ENCODE measurements around the gene STK11IP. TPM values are rescaled to one million over a fixed set of nuclear protein-coding genes. Genes with fewer than 3 reads are reported as not detected.
A peak's percentile ranks its signal among the peaks of the same experiment; 100 is the strongest.

Gene STK11IP
- total RNA-seq, 2 experiments from 2014 or later, result 23.9 to 27.2 TPM

DNA sequence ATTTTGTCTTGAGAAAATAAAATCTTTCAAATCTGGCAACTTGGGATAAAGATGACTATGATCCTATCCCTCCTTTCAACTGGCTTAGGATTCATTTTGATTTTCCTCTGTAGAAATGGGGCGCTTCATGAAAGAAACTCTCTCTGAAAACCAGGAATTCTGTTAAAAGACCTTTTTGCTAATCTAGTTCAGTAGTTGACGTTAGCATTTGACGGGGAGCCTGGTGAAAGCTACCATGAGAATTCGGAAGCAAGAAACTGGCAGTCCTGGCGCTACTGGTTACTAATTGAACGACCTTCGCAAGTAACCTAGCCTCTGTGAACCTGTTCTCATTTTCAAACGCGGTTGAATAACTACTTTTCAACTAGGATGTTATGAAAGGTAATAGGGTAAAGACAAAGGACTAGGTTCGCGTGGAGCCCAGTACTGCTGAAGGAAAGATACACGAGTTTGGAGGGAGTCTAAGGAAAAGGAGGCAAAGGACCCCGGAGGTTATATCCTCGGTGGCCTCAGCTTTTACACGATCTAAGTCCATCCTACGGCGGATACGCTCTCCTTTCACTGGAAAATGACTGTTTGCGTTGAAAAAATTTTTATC is 604 bp upstream of the STK11IP start:
- Mint-ChIP-seq H3K27ac (peak overlapping the region; percentile 94), H3K4me1 (ENCODE audit: low read depth) (peaks cover 24% of the 10 kb centered on the region), H3K36me3 (ENCODE audit: low read depth) (peaks cover 33% of the 10 kb centered on the region), H3K4me3 (peak overlapping the region; percentile 98), H3K9me3 (no peaks in the 10 kb centered on the region), H3K27me3 (peaks cover 13% of the 10 kb centered on the region)
- DNase-seq (peak in 1 of 14 experiments; percentile 6), ATAC-seq (ENCODE audit: poor library complexity) (peak; percentile 5)
- ChIA-PET POLR2A (interaction anchor here (0.7 to 2.1 kb wide), 7 partner anchors 26 to 938 kb away, joined by 3 to 16 read pairs (median 3); partner anchors contain the start of genes BCS1L, CHPF, DNPEP and OBSL1), CTCF (interaction anchor here (1.1 to 2.8 kb wide), 8 partner anchors 37 to 617 kb away, joined by 3 to 8 read pairs (median 4); partner anchors contain the start of gene GMPPA)
- no peaks in the 10 kb centered on the region for H3K27me3 ChIP-seq (ENCODE audit: control insufficient read depth in 1 of 2, insufficient read depth in 2 of 2, low read length in 2 of 2)
- intact Hi-C loops (cut with DNase I, micrococcal nuclease), result loop anchor here (1.0 to 10.0 kb wide), 7 partner anchors 45 to 885 kb away; partner anchors contain the start of genes CHPF (in 1 of the 2), CNPPD1 (in 1 of the 2), RETREG2 (in 1 of the 2) and SLC23A3 (in 1 of the 2)
- peak overlapping the region; percentile 73 for H3K4me3 ChIP-seq (ENCODE audit: low read length)
- peak overlapping the region; percentile 70 to 79 for H3K27ac ChIP-seq (ENCODE audit: low read depth in 1 of 2, low read length in 2 of 2)
- H3K36me3 ChIP-seq (ENCODE audit: insufficient read depth, low read length), result peaks cover 13% of the 10 kb centered on the region
- TF ChIP-seq, protein P1, sequence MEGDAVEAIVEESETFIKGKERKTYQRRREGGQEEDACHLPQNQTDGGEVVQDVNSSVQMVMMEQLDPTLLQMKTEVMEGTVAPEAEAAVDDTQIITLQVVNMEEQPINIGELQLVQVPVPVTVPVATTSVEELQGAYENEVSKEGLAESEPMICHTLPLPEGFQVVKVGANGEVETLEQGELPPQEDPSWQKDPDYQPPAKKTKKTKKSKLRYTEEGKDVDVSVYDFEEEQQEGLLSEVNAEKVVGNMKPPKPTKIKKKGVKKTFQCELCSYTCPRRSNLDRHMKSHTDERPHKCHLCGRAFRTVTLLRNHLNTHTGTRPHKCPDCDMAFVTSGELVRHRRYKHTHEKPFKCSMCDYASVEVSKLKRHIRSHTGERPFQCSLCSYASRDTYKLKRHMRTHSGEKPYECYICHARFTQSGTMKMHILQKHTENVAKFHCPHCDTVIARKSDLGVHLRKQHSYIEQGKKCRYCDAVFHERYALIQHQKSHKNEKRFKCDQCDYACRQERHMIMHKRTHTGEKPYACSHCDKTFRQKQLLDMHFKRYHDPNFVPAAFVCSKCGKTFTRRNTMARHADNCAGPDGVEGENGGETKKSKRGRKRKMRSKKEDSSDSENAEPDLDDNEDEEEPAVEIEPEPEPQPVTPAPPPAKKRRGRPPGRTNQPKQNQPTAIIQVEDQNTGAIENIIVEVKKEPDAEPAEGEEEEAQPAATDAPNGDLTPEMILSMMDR (IDR thresholded peaks at IDR 0.05), result no peak
- no peaks in the 10 kb centered on the region for H3K9me3 ChIP-seq (ENCODE audit: control insufficient read depth in 1 of 2, insufficient read depth in 1 of 2, low read length in 2 of 2)
- peaks cover 13% of the 10 kb centered on the region for H3K4me1 ChIP-seq (ENCODE audit: insufficient read depth, low read length)

DNA sequence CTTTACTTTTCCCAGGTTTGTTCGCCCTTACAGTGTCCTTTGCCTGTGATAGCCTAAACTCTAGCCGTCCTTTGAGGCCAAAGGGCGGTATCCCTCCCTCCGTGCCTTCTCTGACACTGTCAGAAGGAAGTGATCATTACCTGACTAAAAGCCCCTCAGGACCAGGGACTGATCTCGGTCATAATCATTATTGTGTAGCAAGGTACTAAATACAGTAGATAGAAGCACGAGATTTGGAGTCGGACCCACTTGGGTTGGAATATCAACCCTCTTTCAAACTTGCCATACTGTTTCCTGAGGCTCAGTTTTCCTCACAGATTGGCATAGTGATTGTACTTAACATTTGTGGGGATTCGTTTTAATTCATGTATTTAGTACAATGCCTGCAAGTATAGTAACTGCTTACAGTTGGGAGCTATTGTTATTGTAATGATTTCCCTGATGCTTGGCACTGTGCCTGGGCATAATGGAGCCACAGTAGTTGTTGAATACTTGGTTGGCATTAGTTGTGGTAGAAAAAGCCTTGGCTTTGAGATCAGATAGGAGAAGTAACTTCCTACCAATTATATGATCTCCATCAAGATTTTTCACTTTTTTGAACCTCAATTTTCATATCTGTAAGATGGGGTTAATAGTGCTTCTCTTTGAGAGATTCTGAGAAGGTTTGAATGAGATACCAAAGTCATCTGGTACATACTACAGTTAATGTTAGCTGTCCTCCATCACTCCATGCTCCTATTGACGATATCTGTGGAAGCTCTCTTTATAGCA is 836 bp downstream of the STK11IP start:
- H3K36me3 Mint-ChIP-seq (ENCODE audit: low read depth), result peaks cover 46% of the 10 kb centered on the region
- no peaks in the 10 kb centered on the region for H3K27me3 Mint-ChIP-seq
- H3K9me3 Mint-ChIP-seq, result no peaks in the 10 kb centered on the region
- peak overlapping the region; percentile 98 for H3K4me3 Mint-ChIP-seq
- Histone ChIP-seq H3K36me3 (ENCODE audit: insufficient read depth, low read length) (peaks cover 21% of the 10 kb centered on the region), H3K4me1 (ENCODE audit: insufficient read depth, low read length) (peaks cover 13% of the 10 kb centered on the region), H3K9me3 (ENCODE audit: control insufficient read depth in 1 of 2, insufficient read depth in 1 of 2, low read length in 2 of 2) (no peaks in the 10 kb centered on the region), H3K27me3 (ENCODE audit: control insufficient read depth in 1 of 2, insufficient read depth in 2 of 2, low read length in 2 of 2) (no peaks in the 10 kb centered on the region), H3K27ac (ENCODE audit: low read depth in 1 of 2, low read length in 2 of 2) (peak overlapping the region in 1 of 2 donors; percentile 70), H3K4me3 (ENCODE audit: low read length) (peak overlapping the region; percentile 73)
- intact Hi-C loops (cut with DNase I, micrococcal nuclease), result loop anchor here in 1 of 2 experiments (2.0 to 10.0 kb wide), 5 partner anchors 44 to 886 kb away; partner anchors contain the start of genes CNPPD1, RETREG2, SLC23A3 and TTLL4
- H3K4me1 Mint-ChIP-seq (ENCODE audit: low read depth), result peaks cover 24% of the 10 kb centered on the region
- TF ChIP-seq, protein P1 (IDR thresholded peaks at IDR 0.05), result no peak
- H3K27ac Mint-ChIP-seq, result peak overlapping the region; percentile 94
- POLR2A ChIA-PET, result interaction anchor here (1.4 to 2.1 kb wide), 3 partner anchors 29 to 211 kb away, joined by 3 to 16 read pairs (median 10); partner anchors contain the start of genes CHPF, DNPEP, SLC4A3 and TMEM198
- ATAC-seq (ENCODE audit: poor library complexity), result no peak
- DNase-seq, result no peak
- CTCF ChIA-PET, result interaction anchor here (1.2 to 2.8 kb wide), 4 partner anchors 38 to 618 kb away, joined by 3 to 8 read pairs (median 4); no protein-coding TSS in a partner anchor

DNA sequence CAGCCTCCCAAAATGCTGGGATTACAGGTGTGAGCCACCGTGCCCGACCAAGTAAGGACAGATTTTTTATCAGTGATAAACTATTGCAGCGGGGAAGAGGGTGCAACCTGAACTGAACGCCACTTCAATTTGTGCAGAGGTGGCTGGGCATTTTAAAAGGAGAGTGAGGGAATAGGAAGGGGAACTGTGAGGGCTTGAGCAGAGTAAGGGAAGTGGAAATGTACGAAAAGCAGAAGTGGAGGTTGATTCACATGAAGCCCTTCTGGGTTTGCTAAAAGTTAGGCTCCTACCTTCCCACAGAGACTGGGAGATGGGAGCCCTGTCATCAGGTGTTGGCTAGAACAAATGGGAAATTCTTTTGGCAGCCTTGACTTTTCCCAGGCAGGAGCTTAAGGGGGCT is 6.1 kb downstream of the STK11IP start:
- ATAC-seq (ENCODE audit: poor library complexity) (no peak), DNase-seq (peak in 1 of 14 experiments; percentile 34)
- Mint-ChIP-seq H3K27me3 (no peaks in the 10 kb centered on the region), H3K4me3 (no peak overlapping the region), H3K36me3 (ENCODE audit: low read depth) (peaks cover 76% of the 10 kb centered on the region), H3K27ac (no peak overlapping the region), H3K9me3 (no peaks in the 10 kb centered on the region), H3K4me1 (ENCODE audit: low read depth) (peaks cover 4% of the 10 kb centered on the region)
- ChIA-PET POLR2A (no interaction called here), CTCF (no interaction called here)
- Histone ChIP-seq H3K27me3 (ENCODE audit: control insufficient read depth in 1 of 2, insufficient read depth in 2 of 2, low read length in 2 of 2) (no peaks in the 10 kb centered on the region), H3K9me3 (ENCODE audit: control insufficient read depth in 1 of 2, insufficient read depth in 1 of 2, low read length in 2 of 2) (no peaks in the 10 kb centered on the region), H3K27ac (ENCODE audit: low read depth in 1 of 2, low read length in 2 of 2) (no peak overlapping the region), H3K36me3 (ENCODE audit: insufficient read depth, low read length) (peaks cover 57% of the 10 kb centered on the region), H3K4me3 (ENCODE audit: low read length) (no peak overlapping the region), H3K4me1 (ENCODE audit: insufficient read depth, low read length) (no peaks in the 10 kb centered on the region)
- intact Hi-C loops (cut with DNase I, micrococcal nuclease), result no loop called here
- TF ChIP-seq, protein P1 (IDR thresholded peaks at IDR 0.05), result no peak
